Brain microvascular endothelial cell (primary cell): ENCODE measurements around the gene ZNF76.

Source experiments
- DNase-seq: peaks from one replicate; pipeline ENCODE4 v3.0.0-alpha.2; 2020
- H3K27ac ChIP-seq: fragments of 250-450 bp; sonication (Bioruptor Pico); 2 replicates; pipeline ENCODE4 v1.5.1; 2020; ENCODE audit warnings: mild to moderate bottlenecking, moderate library complexity
- H3K27me3 ChIP-seq: fragments of 250-450 bp; sonication (Bioruptor Pico); replicated peaks from 2 replicates; pipeline ENCODE4 v1.5.1; 2020; ENCODE audit warnings: mild to moderate bottlenecking
- H3K36me3 ChIP-seq: fragments of 250-450 bp; sonication (Bioruptor Pico); replicated peaks from 2 replicates; pipeline ENCODE4 v1.5.1; 2020; ENCODE audit warnings: mild to moderate bottlenecking
- H3K4me3 ChIP-seq: 2 replicates; pipeline ENCODE4 v1.5.1; 2011; ENCODE audit warnings: low read depth, mild to moderate bottlenecking, control low read depth, low read length, moderate library complexity
- CTCF ChIP-seq: IDR thresholded peaks from 2 replicates; pipeline ENCODE4 v1.5.1; 2011; ENCODE audit warnings: low read depth, mild to moderate bottlenecking, moderate library complexity, low read length, control low read depth, inconsistent platforms; ENCODE audit errors: missing control alignments
- in situ Hi-C: cut with HindIII; loops from 2 replicates; pipeline ENCODE4 v1.10.0; 2017; ENCODE audit warnings: low sequenced_read_pairs, low pct_ligation_motif_present

Gene ZNF76

GRCh38 chr6:35317483-35318195 is 58.1 kb downstream of the ZNF76 start:
- DNase-seq = no peak
- no peak overlapping the region for H3K27ac ChIP-seq

GRCh38 chr6:35318196-35319171 is 58.9 kb downstream of the ZNF76 start:
- in situ Hi-C loops = no loop called here
- Histone ChIP-seq H3K4me3 (peak overlapping the region; percentile 56), H3K27ac (no peak overlapping the region), H3K36me3 (no peaks in the 10 kb centered on the region), H3K27me3 (no peaks in the 10 kb centered on the region)
- peak; percentile 57 for DNase-seq
- TF ChIP-seq CTCF = no peak

More at GRCh38 chr6:35317483-35318195, 58.1 kb downstream of the ZNF76 start:
- Histone ChIP-seq H3K27me3 (no peaks in the 10 kb centered on the region), H3K4me3 (peak overlapping the region; percentile 56), H3K36me3 (no peaks in the 10 kb centered on the region)
- in situ Hi-C loops = no loop called here
- TF ChIP-seq CTCF = no peak

- in situ Hi-C loops = no loop called here
- no peak for TF ChIP-seq CTCF
- Histone ChIP-seq H3K27me3 (no peaks in the 10 kb centered on the region), H3K27ac (no peak overlapping the region), H3K4me3 (no peak overlapping the region), H3K36me3 (no peaks in the 10 kb centered on the region)
- no peak for DNase-seq
Measured at GRCh38 chr6:35319346-35320030, 60.0 kb downstream of the ZNF76 start.

DNA sequence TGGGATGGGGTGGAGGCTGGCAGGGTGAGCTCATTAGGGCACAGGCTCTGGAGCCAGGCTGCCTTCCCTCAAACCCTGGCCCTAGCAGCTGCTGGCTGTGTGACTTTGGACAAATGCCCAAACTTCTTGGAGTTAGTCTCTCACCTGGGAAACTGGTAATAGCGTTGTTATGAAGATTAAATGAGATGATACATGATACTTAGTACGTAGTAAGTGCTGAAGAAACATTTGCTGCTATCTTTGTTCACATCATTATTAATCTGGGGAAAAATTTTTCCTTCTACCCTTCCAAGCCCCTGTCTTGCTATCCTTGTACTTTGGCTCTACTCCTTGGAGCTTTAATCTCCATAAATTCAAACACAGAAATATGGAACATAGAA is 60.5 kb downstream of the ZNF76 start:
- Histone ChIP-seq H3K27me3 (no peaks in the 10 kb centered on the region), H3K4me3 (no peak overlapping the region), H3K27ac (no peak overlapping the region), H3K36me3 (no peaks in the 10 kb centered on the region)
- DNase-seq = no peak
- in situ Hi-C loops = no loop called here
- no peak for TF ChIP-seq CTCF

GRCh38 chr6:35321091-35321490 is 61.6 kb downstream of the ZNF76 start:
- no peak overlapping the region for H3K4me3 ChIP-seq
- in situ Hi-C loops = no loop called here
- no peaks in the 10 kb centered on the region for H3K27me3 ChIP-seq
- no peak for TF ChIP-seq CTCF
- no peak for DNase-seq
- no peak overlapping the region for H3K27ac ChIP-seq
- no peaks in the 10 kb centered on the region for H3K36me3 ChIP-seq
